ENCODE measurements around the gene C11orf42.

The C11orf42 gene

DNA sequence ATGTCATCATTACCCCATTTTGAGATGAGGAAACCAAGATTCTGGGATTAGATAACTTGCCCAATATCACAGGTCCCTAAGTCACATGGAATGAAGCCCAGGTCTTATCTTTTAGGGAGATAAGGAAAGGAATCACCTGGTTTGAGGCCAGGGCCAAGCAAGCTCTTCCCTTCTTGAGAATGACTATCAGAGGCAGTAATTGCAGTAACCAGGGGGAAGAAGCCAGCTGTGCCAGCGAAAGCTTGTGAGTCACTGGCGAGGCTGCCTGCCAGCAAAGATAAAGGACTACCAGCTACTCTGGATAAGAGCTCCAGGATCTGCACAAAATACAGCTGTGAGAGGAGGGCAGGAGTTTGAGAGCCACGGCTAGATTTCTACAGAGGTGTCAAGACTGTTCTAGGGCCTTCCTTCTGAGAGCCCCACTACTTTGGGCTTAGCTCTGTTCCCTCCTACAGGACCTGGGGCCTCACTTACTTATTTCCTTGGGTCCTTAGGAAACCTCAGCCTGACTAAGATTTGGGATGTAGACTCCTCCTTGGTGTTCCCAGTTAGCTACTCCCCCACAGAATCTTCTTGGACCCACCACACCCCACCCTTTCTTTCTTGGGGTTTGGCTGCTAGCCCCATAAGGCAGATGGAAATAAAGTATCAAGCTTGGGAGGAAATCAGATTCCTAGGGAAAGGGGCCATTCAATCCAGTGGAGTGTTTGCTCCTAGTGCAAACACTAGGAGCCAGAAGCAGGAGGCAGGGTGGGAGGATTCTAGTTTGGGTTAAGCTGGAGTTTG, 44.6 kb downstream of the C11orf42 start:
- peak; percentile 92 for DNase-seq (ENCODE audit: low read depth)
- TF ChIP-seq, protein P1, sequence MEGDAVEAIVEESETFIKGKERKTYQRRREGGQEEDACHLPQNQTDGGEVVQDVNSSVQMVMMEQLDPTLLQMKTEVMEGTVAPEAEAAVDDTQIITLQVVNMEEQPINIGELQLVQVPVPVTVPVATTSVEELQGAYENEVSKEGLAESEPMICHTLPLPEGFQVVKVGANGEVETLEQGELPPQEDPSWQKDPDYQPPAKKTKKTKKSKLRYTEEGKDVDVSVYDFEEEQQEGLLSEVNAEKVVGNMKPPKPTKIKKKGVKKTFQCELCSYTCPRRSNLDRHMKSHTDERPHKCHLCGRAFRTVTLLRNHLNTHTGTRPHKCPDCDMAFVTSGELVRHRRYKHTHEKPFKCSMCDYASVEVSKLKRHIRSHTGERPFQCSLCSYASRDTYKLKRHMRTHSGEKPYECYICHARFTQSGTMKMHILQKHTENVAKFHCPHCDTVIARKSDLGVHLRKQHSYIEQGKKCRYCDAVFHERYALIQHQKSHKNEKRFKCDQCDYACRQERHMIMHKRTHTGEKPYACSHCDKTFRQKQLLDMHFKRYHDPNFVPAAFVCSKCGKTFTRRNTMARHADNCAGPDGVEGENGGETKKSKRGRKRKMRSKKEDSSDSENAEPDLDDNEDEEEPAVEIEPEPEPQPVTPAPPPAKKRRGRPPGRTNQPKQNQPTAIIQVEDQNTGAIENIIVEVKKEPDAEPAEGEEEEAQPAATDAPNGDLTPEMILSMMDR (IDR thresholded peaks at IDR 0.05; ENCODE audit: low read length, missing control alignments): no peak
- no peak overlapping the region for H3K4me3 ChIP-seq (replicated peaks; ENCODE audit: low read depth, low read length)

DNA sequence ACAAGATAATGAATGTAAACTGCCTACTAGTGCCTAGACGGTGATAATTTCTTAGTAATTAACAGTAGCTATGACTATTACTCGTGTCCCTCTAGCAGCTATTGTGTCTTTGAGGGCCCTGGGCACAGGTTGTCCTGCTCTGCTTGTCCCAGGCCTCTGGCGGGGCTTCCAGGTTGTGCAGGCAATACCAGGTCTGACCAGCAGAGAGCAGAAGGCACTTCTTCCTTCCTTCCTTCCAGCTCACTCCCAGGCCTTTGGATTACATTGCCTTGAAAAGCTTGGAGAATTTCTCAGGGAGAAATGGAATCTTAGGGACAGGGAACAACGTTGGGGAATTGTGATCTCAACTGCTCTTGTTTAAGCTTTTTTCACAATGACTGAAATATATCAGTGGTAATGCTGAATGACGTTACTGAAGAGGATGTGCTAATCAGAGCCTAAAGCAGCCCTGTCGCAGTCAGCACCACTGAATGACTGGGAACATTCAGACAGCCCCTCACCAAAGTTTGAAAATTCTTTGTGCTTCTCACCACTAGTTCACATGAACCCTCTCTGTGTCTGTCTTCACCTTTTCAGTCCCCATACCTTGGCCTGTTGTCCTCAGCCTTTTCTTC, 45.9 kb downstream of the C11orf42 start:
- TF ChIP-seq, protein P1 (IDR thresholded peaks at IDR 0.05; ENCODE audit: low read length, missing control alignments): peak; percentile 93
- no peak overlapping the region for H3K4me3 ChIP-seq (replicated peaks; ENCODE audit: low read depth, low read length)
- DNase-seq (ENCODE audit: low read depth): peak; percentile 73

DNA sequence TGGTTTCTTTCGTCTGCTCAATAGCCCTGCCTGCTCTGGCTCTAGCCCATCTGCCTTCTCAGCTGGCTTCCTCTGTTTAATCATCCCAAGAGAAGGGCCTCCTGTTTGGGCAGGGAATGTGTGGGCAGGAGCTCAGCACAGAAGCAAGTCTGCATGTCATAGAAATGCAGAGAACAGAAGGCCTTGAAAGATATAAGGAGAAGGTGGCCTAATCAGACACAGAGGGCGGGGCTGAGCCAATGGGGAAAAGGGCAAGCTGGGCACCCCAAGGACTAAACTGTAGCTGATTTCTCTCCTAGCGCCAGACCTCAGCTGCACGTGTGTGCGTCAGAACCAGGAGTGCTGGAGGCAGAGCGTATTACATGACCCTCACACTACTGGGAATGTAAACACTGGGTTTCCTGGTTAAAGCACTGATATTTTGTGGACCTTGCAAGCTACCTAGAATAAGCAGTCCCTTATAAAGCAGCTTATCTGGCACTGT, 46.7 kb downstream of the C11orf42 start:
- TF ChIP-seq, protein P1 (IDR thresholded peaks at IDR 0.05; ENCODE audit: low read length, missing control alignments): no peak
- DNase-seq (ENCODE audit: low read depth): peak; percentile 56
- no peak overlapping the region for H3K4me3 ChIP-seq (replicated peaks; ENCODE audit: low read depth, low read length)

DNA sequence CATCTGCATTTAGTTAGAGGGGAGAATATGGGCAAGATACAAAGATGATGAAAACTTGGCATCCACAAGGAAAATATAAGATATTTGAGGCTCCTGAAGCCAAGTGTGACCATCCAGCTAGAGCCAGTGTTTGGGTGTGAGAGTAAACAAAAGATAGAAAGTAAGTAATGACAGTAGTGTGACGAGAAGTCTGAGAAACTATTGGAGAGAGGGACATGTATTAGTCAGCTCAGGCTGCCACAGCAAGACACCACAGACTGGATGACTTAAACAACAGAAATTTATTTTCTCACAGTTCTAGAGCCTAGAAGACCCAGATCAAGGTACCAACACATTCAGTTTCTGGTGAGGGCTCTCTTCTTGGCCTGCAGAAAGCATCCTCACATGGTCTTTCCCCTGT, 47.8 kb downstream of the C11orf42 start:
- DNase-seq (ENCODE audit: low read depth): no peak
- no peak overlapping the region for H3K4me3 ChIP-seq (replicated peaks; ENCODE audit: low read depth, low read length)

DNA sequence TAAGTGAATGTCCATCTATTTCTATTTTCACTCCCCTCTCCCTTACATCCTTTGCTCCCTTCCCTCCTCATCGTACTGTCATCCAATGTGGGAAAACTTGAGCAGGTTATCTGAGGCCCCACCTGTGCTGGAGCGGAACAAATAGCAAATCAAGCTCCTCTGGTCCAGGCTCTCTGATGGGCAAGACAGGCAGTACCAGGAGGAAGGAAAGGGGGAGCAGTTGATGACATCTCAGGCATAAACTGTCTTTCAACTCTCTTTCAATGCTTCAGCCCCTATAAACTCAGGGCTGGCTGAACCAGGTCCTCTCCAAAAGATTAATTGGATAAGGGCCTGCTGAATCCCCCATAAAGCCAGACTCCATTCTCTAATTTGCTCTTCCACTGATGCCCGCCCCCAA, 52.8 kb downstream of the C11orf42 start:
- DNase-seq (ENCODE audit: low read depth): no peak
- TF ChIP-seq, protein P1 (IDR thresholded peaks at IDR 0.05; ENCODE audit: low read length, missing control alignments): no peak

More for the DNA sequence above, 47.8 kb downstream of the C11orf42 start:
- TF ChIP-seq, protein P1 (IDR thresholded peaks at IDR 0.05; ENCODE audit: low read length, missing control alignments): no peak

DNA sequence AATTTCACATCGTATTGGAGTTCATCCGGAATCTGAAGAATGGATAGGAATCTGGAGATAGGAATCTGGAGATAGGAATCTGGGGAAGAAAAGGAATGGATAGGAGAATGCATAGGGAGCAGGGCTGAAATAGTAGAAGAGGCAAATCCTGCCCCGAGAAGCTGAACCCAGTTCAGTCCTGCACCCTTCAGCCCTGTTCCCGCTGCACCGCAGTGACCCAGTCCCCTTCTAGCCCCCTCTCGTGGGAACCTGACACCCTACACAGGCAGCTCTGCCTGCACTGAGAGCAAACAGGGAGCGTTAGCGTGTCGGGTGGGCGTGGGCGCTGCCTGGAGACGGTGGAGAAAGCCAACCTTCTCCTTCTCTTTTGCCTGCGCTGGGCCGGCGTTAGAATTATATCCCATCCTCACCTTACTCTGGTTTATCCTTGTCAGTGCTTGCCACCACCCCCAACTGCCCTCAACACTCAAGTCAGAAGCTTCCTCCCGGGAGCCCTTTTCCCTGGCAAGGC, 53.3 kb downstream of the C11orf42 start:
- TF ChIP-seq, protein P1 (IDR thresholded peaks at IDR 0.05; ENCODE audit: low read length, missing control alignments): no peak
- DNase-seq (ENCODE audit: low read depth): no peak
- H3K4me3 ChIP-seq (replicated peaks; ENCODE audit: low read depth, low read length): no peak overlapping the region

More for the DNA sequence above, 52.8 kb downstream of the C11orf42 start:
- H3K4me3 ChIP-seq (replicated peaks; ENCODE audit: low read depth, low read length): no peak overlapping the region
